ENCODE results near the gene HMG20A. TPM values are rescaled to one million over a fixed set of nuclear protein-coding genes. Genes with fewer than 3 reads are reported as not detected.

HMG20A gene
- total RNA-seq, 1 experiment from 2014 or later = 60.2 TPM

GRCh38 chr15:77482570-77482969, 61.9 kb downstream of the HMG20A start:
- H2BK20ac ChIP-seq (ENCODE audit: low read depth, low read length, poor library complexity, severe bottlenecking) = no peak overlapping the region
- H2BK120ac ChIP-seq (ENCODE audit: low read depth, low read length, poor library complexity, severe bottlenecking) = no peak overlapping the region
- H3K27ac ChIP-seq (ENCODE audit: insufficient read length, low read depth, low read length) = no peak overlapping the region
- no peaks in the 10 kb centered on the region for H3K9me3 ChIP-seq (ENCODE audit: control insufficient read depth, low read depth, low read length)
- no peaks in the 10 kb centered on the region for H3K23me2 ChIP-seq (ENCODE audit: insufficient read length, low read depth, low read length, poor library complexity, severe bottlenecking)
- no peak overlapping the region for H4K8ac ChIP-seq (replicated peaks; ENCODE audit: insufficient read length, low read depth, low read length)
- Mint-ChIP-seq H3K4me3 (peak overlapping the region in 1 of 2 experiments; percentile 8; a peak in 1 of 5 replicates), H3K27me3 (ENCODE audit: low read depth) (no peaks in the 10 kb centered on the region), H3K27ac (peak overlapping the region in 2 of 3 experiments; percentile 81 to 93; a peak in 6 of 7 replicates), H3K4me1 (peaks cover 41 to 43% of the 10 kb centered on the region in 2 experiments), H3K36me3 (ENCODE audit: insufficient read depth in 1 of 3, low read depth in 3 of 3) (peaks cover 16 to 45% (median 39%) of the 10 kb centered on the region in 3 experiments), H3K9me3 (no peaks in the 10 kb centered on the region)
- no peak overlapping the region for H3K4ac ChIP-seq (ENCODE audit: low read depth, low read length)
- H2BK12ac ChIP-seq (ENCODE audit: insufficient read length, low read depth, low read length) = no peak overlapping the region
- peaks cover 14% of the 10 kb centered on the region for H3K4me1 ChIP-seq (ENCODE audit: insufficient read depth, low read length)
- no peak overlapping the region for H3K9ac ChIP-seq (ENCODE audit: extremely low read depth, insufficient read length, low read length)
- no peak for TF ChIP-seq CTCF (conservative IDR thresholded peaks at IDR 0.05)
- H2BK15ac ChIP-seq (ENCODE audit: low read depth, low read length) = no peak overlapping the region
- no peak overlapping the region for H3K4me2 ChIP-seq (ENCODE audit: insufficient read depth, insufficient read length, low read length)
- no peaks in the 10 kb centered on the region for H3K27me3 ChIP-seq (ENCODE audit: insufficient read depth, low read length)
- no peak overlapping the region for H2AK5ac ChIP-seq (ENCODE audit: insufficient read length, low read length)
- H3K14ac ChIP-seq (ENCODE audit: insufficient read depth, low read length) = no peak overlapping the region
- H4K5ac ChIP-seq (ENCODE audit: insufficient read length, low read depth, low read length) = no peak overlapping the region
- H2BK5ac ChIP-seq (ENCODE audit: insufficient read length, low read length) = no peak overlapping the region
- no peak for DNase-seq
- H4K20me1 ChIP-seq (ENCODE audit: control insufficient read depth, insufficient read depth, insufficient read length) = no peaks in the 10 kb centered on the region
- no peaks in the 10 kb centered on the region for H3K79me2 ChIP-seq (ENCODE audit: insufficient read depth, low read length)
- no peaks in the 10 kb centered on the region for H3K79me1 ChIP-seq (ENCODE audit: insufficient read depth, low read depth, low read length, poor library complexity, severe bottlenecking)
- no CpG with 5 or more reads among the region's 2 CpGs for WGBS (ENCODE audit: extremely low coverage, insufficient read length, low lambda C conversion rate)
- H3K23ac ChIP-seq (ENCODE audit: insufficient read length, low read depth, low read length) = no peak overlapping the region
- H2AFZ ChIP-seq (ENCODE audit: low read length) = no peak overlapping the region
- H3K56ac ChIP-seq (ENCODE audit: insufficient read length, low read depth, low read length) = no peak overlapping the region
- H4K91ac ChIP-seq (ENCODE audit: insufficient read length, low read depth, low read length) = no peak overlapping the region
- no peak overlapping the region for H3T11ph ChIP-seq (ENCODE audit: low read length)
- H3K18ac ChIP-seq (ENCODE audit: insufficient read length, low read depth, low read length) = no peak overlapping the region

All from H9 (cell line).